Osteocyte (in vitro differentiated cells): ENCODE data around the gene TMUB1. TPM values are rescaled to one million over a fixed set of nuclear protein-coding genes. Genes with fewer than 3 reads are reported as not detected.
A peak's percentile ranks its signal among the peaks of the same experiment; 100 is the strongest.

Experiments used
- DNase-seq: peaks from one replicate; pipeline ENCODE4 v3.0.0; 2021; ENCODE audit warnings: mixed read lengths; ENCODE audit not compliant: unreplicated experiment; ENCODE audit errors: extremely low spot score
- H3K27ac Mint-ChIP-seq: one replicate; pipeline ENCODE4 v1.8.0; 2021; ENCODE audit warnings: mild to moderate bottlenecking, mixed read lengths; ENCODE audit not compliant: unreplicated experiment
- H3K27me3 Mint-ChIP-seq: one replicate; pipeline ENCODE4 v1.8.0; 2021; ENCODE audit warnings: mixed read lengths; ENCODE audit not compliant: unreplicated experiment
- H3K36me3 Mint-ChIP-seq: one replicate; pipeline ENCODE4 v1.8.0; 2021; ENCODE audit warnings: mixed read lengths; ENCODE audit not compliant: unreplicated experiment
- H3K4me1 Mint-ChIP-seq: one replicate; pipeline ENCODE4 v1.8.0; 2021; ENCODE audit warnings: mixed read lengths; ENCODE audit not compliant: unreplicated experiment
- H3K4me3 Mint-ChIP-seq: one replicate; pipeline ENCODE4 v1.8.0; 2021; ENCODE audit warnings: mild to moderate bottlenecking, moderate library complexity, mixed read lengths; ENCODE audit not compliant: unreplicated experiment
- H3K9me3 Mint-ChIP-seq: one replicate; pipeline ENCODE4 v1.8.0; 2021; ENCODE audit warnings: mixed read lengths; ENCODE audit not compliant: unreplicated experiment
- total RNA-seq: library from RNA; stranded (reverse); gene quantifications from 2 replicates; pipeline ENCODE4 v1.2.1, GENCODE V29; 2021
- TF ChIP-seq, protein P1 (sequence below): fragments of 200-600 bp; sonication (generic); IDR thresholded peaks from 2 replicates; pipeline ENCODE4 v1.5.0; 2021; ENCODE audit warnings: antibody characterized with exemption, mild to moderate bottlenecking, moderate library complexity

The TMUB1 gene
- total RNA-seq, 1 donor from 2014 or later, result 26.1 TPM

DNA sequence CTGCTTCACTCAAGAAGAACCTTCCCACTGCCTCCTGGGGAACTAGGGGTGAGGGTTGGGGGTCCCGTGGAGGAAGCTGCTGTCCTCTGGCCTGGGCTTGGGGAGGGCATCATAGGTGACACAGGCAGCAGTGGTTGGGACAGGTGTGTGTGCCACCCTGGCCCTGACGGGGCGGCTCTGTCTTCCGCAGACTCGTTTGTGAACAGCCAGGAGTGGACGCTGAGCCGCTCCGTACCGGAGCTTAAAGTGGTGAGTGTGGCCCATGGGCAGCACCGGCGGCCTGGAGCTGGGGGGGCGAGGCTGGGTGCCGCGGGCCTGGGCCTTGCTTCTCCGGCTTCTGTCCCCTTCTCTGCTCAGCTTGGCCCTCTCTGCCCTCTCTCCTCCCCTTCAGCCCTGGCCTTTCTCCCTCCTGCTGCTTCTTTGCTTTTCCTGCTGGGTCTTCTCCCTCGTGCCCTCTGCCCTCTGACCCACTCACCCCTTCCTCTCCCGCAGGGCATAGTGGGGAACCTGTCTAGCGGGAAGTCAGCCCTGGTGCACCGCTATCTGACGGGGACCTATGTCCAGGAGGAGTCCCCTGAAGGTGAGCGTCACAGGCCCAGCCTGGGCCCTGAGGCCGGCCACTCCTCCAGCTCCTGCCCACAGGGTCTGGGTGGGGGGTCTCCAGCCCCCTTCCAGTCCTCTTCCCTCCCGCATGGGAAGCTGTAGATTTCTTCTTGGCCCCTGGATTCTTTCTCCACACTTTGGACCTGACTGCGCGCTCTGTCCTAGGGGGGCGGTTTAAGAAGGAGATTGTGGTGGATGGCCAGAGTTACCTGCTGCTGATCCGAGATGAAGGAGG, 33.5 kb upstream of the TMUB1 start:
- Mint-ChIP-seq H3K27me3 (no peaks in the 10 kb centered on the region), H3K9me3 (no peaks in the 10 kb centered on the region), H3K27ac (no peak overlapping the region), H3K4me1 (peaks cover 26% of the 10 kb centered on the region), H3K4me3 (no peak overlapping the region), H3K36me3 (peaks cover 28% of the 10 kb centered on the region)
- TF ChIP-seq, protein P1, sequence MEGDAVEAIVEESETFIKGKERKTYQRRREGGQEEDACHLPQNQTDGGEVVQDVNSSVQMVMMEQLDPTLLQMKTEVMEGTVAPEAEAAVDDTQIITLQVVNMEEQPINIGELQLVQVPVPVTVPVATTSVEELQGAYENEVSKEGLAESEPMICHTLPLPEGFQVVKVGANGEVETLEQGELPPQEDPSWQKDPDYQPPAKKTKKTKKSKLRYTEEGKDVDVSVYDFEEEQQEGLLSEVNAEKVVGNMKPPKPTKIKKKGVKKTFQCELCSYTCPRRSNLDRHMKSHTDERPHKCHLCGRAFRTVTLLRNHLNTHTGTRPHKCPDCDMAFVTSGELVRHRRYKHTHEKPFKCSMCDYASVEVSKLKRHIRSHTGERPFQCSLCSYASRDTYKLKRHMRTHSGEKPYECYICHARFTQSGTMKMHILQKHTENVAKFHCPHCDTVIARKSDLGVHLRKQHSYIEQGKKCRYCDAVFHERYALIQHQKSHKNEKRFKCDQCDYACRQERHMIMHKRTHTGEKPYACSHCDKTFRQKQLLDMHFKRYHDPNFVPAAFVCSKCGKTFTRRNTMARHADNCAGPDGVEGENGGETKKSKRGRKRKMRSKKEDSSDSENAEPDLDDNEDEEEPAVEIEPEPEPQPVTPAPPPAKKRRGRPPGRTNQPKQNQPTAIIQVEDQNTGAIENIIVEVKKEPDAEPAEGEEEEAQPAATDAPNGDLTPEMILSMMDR, result no peak
- DNase-seq, result no peak

DNA sequence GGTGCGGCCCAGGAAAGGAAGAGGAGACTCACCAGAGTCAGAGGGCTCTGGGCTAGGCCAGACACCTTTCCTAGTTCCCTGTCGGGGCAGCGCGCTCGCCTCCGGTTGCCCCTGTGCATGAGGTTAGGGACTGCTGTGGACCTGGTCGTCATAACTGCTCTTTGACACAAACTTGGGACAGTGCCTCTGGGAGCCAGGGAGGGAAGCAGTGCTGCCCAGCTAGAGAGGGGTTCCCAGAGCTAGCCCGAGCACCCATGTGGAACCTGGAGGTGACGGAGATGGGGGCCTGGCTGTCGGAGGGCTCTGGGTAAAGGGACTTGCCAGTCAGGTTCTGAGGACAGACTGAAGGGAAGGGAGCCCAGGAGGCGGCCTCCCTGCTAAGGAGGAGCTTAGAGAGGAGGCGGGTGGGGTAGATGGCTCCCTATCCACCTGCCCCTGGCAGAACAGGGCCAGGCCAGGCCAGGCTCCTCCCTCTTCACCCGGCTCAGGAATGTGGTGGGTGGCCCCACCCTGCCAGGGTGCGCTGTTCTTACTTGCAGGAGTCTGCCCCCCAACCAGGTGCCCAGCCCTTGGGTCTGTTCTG, 32.6 kb upstream of the TMUB1 start:
- Mint-ChIP-seq H3K9me3 (no peaks in the 10 kb centered on the region), H3K4me1 (peaks cover 29% of the 10 kb centered on the region), H3K27ac (peak overlapping the region; percentile 56), H3K4me3 (peak overlapping the region; percentile 62), H3K27me3 (no peaks in the 10 kb centered on the region), H3K36me3 (peaks cover 21% of the 10 kb centered on the region)
- TF ChIP-seq, protein P1, result no peak
- DNase-seq, result no peak

DNA sequence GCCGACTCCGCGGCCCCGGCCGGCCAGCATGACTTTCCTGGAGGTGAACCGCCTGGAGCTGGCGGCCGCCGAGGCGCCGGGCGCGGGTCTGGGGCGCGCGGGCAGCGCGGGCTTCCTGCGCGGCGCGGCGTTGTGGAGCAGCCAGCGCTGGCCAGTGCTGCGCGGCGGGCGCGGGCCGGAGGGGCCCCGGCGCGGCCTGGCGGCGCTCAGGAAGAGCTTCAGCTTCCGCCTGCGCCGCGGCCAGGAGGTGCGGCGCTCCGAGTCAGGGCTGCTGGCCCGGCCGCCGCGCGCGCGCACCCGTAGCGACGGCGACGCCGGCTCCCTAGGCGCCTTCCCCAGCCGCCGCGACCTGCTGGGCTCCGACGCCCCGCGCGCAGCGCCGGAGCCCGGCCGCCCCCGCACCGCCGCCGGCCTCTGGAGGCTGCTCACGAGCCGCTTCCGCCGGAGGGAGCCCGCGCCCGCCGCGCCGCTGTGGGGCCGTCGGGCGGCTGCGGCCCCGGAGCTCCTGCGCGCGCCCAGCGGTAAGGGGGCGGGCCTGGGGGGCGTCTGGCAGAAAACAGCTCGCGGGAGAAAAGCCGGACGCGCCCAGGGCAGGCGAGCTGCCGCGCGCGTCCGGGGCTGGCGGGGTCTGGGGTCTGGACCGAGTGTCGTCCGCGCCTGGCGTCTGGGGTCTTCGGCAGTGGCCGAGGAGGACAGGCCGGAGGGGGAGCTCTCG, 32.0 kb upstream of the TMUB1 start:
- no peak for DNase-seq
- H3K27me3 Mint-ChIP-seq, result no peaks in the 10 kb centered on the region
- peak overlapping the region; percentile 56 for H3K27ac Mint-ChIP-seq
- peak overlapping the region; percentile 62 for H3K4me3 Mint-ChIP-seq
- TF ChIP-seq, protein P1, result no peak
- no peaks in the 10 kb centered on the region for H3K9me3 Mint-ChIP-seq
- peaks cover 14% of the 10 kb centered on the region for H3K36me3 Mint-ChIP-seq
- peaks cover 33% of the 10 kb centered on the region for H3K4me1 Mint-ChIP-seq

DNA sequence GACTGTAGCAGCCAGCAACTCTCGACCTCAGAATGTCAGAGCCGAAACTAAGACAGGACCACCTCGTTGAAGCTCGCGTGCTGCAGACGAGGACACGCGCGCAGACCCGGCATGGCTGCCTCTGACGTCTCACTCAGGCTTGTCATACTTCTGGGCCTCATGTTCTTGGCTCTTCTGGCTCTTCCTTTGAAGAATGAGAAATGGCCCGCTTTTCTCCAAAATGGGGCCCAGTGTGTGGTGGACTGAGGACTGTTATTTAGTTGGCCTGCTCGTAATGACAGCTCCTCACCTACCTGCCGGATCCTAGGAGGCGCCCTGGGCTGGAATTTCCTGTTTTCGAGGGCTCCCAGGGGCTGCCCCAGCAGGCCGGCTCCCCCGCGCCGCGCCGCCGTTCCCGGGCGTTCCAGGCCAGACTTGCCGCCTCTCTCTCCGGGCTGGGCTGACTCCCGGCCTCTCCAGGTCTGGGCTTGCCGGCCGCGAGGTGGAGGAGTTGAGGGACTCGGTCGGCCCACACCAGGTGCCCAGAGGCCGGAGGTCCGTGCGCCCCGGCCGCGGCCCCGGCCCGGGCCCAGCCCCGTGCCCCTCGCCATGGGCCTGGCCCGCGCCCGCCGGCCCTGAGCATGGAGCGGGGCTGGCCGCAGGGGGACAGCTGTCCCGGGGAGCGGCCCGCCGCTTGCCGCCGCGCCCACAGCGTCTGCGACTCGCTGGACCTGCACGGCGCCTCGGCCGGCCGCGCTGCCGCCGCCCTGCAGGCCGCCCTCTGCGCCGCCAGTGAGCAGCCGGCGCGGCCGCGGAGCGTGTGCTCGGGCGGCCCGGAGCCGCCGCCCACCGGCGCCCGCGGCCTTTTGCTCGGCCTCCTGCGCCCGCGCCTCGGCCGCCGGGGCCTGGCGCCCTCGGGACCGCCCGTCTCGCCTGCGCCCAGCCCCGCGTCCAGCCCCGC, 31.1 kb upstream of the TMUB1 start:
- H3K27me3 Mint-ChIP-seq, result no peaks in the 10 kb centered on the region
- TF ChIP-seq, protein P1, result no peak
- H3K9me3 Mint-ChIP-seq, result no peaks in the 10 kb centered on the region
- H3K4me3 Mint-ChIP-seq, result peak overlapping the region; percentile 65
- peaks cover 6% of the 10 kb centered on the region for H3K36me3 Mint-ChIP-seq
- DNase-seq, result no peak
- peak overlapping the region; percentile 92 for H3K27ac Mint-ChIP-seq
- H3K4me1 Mint-ChIP-seq, result peaks cover 35% of the 10 kb centered on the region
